Stimulated activated CD8-positive, alpha-beta memory T cell treated with anti-CD3 and anti-CD28 coated beads, Interleukin-4, amount 100 ng/mL, for 4 hours (primary cell): Measurements from ENCODE around the gene NRXN3.

Experiments
- DNase-seq, 2 donors: peaks; one replicate each; pipeline ENCODE4 v3.0.0-alpha.2; 2020; ENCODE audit warnings: low read depth in 2 of 2, low spot score in 1 of 2

NRXN3 gene

GRCh38 chr14:79587875-79588274, 1417.7 kb downstream of the NRXN3 start:
- DNase-seq = no peak

- no peak for DNase-seq
These were observed 1418.2 kb downstream of the NRXN3 start for GRCh38 chr14:79588398-79588797.

- no peak for DNase-seq
These were observed 1426.4 kb downstream of the NRXN3 start for GRCh38 chr14:79596551-79596950.

- DNase-seq = no peak
These were observed 1427.4 kb downstream of the NRXN3 start for GRCh38 chr14:79597566-79597965.

GRCh38 chr14:79598339-79598738, 1428.2 kb downstream of the NRXN3 start:
- no peak for DNase-seq

- no peak for DNase-seq
These were observed 1429.1 kb downstream of the NRXN3 start for GRCh38 chr14:79599239-79599638.

GRCh38 chr14:79600406-79600805, 1430.2 kb downstream of the NRXN3 start:
- no peak for DNase-seq

GRCh38 chr14:79601579-79601978, 1431.4 kb downstream of the NRXN3 start:
- no peak for DNase-seq

- no peak for DNase-seq
These were observed 1431.9 kb downstream of the NRXN3 start for GRCh38 chr14:79602045-79602444.

GRCh38 chr14:79602742-79603141, 1432.6 kb downstream of the NRXN3 start:
- no peak for DNase-seq

- DNase-seq = no peak
These were observed 1435.7 kb downstream of the NRXN3 start for GRCh38 chr14:79605849-79606248.

GRCh38 chr14:79608446-79608845, 1438.3 kb downstream of the NRXN3 start:
- DNase-seq = no peak

- DNase-seq = no peak
These were observed 1443.5 kb downstream of the NRXN3 start for GRCh38 chr14:79613625-79614024.

- no peak for DNase-seq
These were observed 1444.3 kb downstream of the NRXN3 start for GRCh38 chr14:79614448-79614847.

- DNase-seq = no peak
These were observed 1456.9 kb downstream of the NRXN3 start for GRCh38 chr14:79627058-79627457.

- no peak for DNase-seq
These were observed 1459.5 kb downstream of the NRXN3 start for GRCh38 chr14:79629411-79630287.

GRCh38 chr14:79630288-79630960, 1460.3 kb downstream of the NRXN3 start:
- DNase-seq = no peak

GRCh38 chr14:79631276-79631675, 1461.1 kb downstream of the NRXN3 start:
- DNase-seq = no peak

- DNase-seq = no peak
These were observed 1468.6 kb downstream of the NRXN3 start for GRCh38 chr14:79638672-79639266.

GRCh38 chr14:79639613-79640012, 1469.4 kb downstream of the NRXN3 start:
- DNase-seq = no peak

GRCh38 chr14:79641371-79641770, 1471.2 kb downstream of the NRXN3 start:
- no peak for DNase-seq

GRCh38 chr14:79643132-79643531, 1473.0 kb downstream of the NRXN3 start:
- DNase-seq = no peak
